Skeletal muscle satellite cell (primary cell): Measurements from ENCODE around the gene TCHP.

Experiments
- H3K27me3 ChIP-seq: 2 replicates; pipeline ENCODE4 v1.7.0; 2013; ENCODE audit warnings: low read length; ENCODE audit not compliant: control insufficient read depth, insufficient read depth
- H3K36me3 ChIP-seq: 2 replicates; pipeline ENCODE4 v1.7.0; 2013; ENCODE audit warnings: mild to moderate bottlenecking, control low read depth, low read length; ENCODE audit not compliant: insufficient read depth
- H3K4me1 ChIP-seq: 2 replicates; pipeline ENCODE4 v1.7.0; 2013; ENCODE audit warnings: low read length; ENCODE audit not compliant: control insufficient read depth, insufficient read depth
- H3K4me2 ChIP-seq: 2 replicates; pipeline ENCODE4 v1.7.0; 2013; ENCODE audit warnings: mild to moderate bottlenecking, low read length
- H3K4me3 ChIP-seq: 2 replicates; pipeline ENCODE4 v1.7.0; 2013; ENCODE audit warnings: low read length
- H3K9ac ChIP-seq: 2 replicates; pipeline ENCODE4 v1.7.0; 2013; ENCODE audit warnings: mild to moderate bottlenecking, low read depth, low read length, moderate library complexity
- H3K9me3 ChIP-seq: replicated peaks from 2 replicates; pipeline ENCODE4 v1.7.0; 2013; ENCODE audit warnings: mild to moderate bottlenecking, control low read depth, low read length

The TCHP gene

DNA sequence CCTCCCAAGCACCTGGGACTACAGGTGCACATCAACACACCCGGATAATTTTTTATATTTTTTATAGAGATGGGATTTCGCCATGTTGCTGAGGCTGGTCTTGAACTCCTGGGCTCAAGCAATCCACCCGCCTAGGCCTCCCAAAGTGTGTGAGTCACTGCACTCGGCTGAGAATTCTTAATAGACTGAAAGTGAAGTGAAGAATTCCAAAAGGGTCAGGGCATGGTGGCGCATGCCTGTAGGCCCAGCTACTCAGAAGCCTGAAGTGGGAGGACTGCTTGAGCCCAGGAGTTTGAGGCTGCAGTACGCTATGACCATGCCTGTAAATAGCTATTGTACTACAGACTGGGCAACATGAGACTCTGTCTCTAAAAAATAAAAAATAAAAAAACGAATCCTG lies 43.7 kb downstream of the TCHP start:
- Histone ChIP-seq H3K4me2 (no peak overlapping the region), H3K36me3 (peaks cover 32% of the 10 kb centered on the region), H3K27me3 (no peaks in the 10 kb centered on the region), H3K9me3 (no peaks in the 10 kb centered on the region), H3K9ac (no peak overlapping the region), H3K4me3 (no peak overlapping the region), H3K4me1 (peaks cover 43% of the 10 kb centered on the region)

DNA sequence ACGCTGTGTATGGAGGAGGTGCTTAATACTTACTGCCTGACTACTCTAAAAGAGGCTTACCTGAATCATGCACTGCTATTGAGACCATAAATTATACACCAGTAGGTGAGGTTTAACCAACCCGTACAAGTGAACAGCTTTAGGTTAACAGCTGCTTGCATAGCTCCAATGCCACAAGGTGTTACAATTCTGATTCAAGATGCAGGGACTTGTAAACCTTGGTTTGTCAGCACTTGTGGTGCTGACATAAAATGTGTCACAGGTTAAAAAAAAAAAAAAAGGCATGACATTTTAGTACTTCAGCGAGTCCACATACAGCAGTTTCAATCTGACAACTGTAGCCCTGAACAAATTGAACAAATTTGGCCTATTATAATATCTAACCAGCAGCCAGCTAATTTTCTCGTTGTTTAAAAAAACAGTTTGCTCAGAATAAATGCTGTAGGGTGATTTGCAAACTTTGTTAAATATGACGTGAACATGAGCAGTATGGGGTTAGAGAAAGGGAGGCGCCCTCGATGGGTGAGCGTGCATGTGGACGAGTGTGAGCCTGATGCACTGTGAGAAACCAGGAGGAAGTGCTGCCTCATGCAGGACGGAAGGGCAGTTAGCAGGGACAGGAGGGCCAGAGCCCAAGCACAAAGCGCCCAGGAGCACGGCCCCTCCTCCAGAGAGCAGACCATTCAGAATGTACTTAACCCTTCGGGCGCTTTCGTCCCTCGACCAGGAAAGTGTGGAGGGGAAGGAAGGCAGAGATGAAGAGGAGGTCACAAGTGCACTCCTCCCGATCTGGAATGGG lies 44.7 kb downstream of the TCHP start:
- Histone ChIP-seq H3K4me1 (peaks cover 52% of the 10 kb centered on the region), H3K36me3 (peaks cover 26% of the 10 kb centered on the region), H3K27me3 (no peaks in the 10 kb centered on the region), H3K4me3 (peak overlapping the region; percentile 31), H3K9me3 (no peaks in the 10 kb centered on the region), H3K4me2 (peak overlapping the region; percentile 63), H3K9ac (peak overlapping the region; percentile 71)

DNA sequence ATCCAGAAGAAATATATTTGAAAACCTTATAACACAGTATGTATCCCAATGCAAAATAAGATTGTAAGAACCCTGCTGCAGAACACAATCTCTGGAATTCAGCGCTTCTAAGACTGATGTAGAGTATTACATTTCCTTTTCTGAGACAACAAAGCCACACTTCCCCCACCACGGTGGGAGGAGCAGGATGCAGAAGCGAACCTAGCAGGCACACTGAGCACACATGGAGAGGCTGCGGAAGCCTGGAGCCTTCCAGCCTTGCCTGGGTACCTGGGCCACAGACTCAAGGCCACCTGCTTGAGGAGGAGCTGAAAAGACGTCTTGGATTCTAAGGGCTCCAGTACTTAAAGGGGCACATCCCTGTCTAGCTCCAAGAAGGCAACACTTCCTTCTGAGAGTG lies 46.4 kb downstream of the TCHP start:
- H3K36me3 ChIP-seq, result peaks cover 17% of the 10 kb centered on the region

DNA sequence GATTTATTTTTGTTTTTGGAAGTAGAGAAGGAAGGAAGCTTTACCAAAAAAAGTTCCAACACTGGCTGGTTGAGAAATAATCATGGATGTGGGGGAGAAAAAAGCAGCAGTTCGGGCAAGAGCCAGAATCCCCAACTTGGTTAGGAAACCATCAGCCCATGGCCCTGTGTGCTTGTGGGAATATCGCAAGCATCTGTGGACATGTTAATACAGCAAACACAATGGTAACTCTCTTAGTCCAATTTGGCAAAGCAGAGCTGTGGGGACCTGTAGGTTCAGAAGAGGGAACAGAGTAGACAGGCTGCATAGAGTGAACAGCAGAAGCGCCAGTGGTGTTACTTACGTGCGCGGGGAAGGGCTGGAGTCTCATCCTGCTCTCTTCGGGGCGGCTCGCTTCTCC lies 46.8 kb downstream of the TCHP start:
- Histone ChIP-seq H3K9ac (peak overlapping the region; percentile 68), H3K36me3 (peaks cover 17% of the 10 kb centered on the region), H3K9me3 (no peaks in the 10 kb centered on the region), H3K27me3 (no peaks in the 10 kb centered on the region), H3K4me2 (peak overlapping the region; percentile 46), H3K4me1 (peaks cover 72% of the 10 kb centered on the region), H3K4me3 (no peak overlapping the region)

More for the DNA sequence above, 46.4 kb downstream of the TCHP start:
- Histone ChIP-seq H3K27me3 (no peaks in the 10 kb centered on the region), H3K9ac (peak overlapping the region; percentile 68), H3K4me1 (peaks cover 67% of the 10 kb centered on the region), H3K4me3 (no peak overlapping the region), H3K4me2 (peak overlapping the region; percentile 46), H3K9me3 (no peaks in the 10 kb centered on the region)

DNA sequence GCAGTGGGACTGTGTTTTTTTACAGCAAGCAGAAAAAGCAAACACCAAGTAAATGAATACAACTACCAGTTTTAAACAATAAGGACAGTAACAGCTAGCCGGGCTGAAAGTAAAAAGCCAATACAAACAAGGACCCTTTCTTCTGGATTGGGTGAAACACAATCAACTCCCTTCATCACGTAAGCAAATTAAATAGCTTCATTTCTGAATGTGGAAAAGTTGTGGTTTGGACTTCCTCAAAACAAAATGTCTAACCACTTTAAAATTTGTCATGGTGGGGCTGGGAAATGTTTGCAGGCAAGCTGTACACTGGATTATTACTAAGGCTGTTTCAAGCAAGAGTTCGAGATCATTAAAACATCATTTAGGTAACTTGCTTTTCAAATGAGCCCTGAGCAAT lies 47.4 kb downstream of the TCHP start:
- Histone ChIP-seq H3K9ac (peak overlapping the region; percentile 68), H3K36me3 (peaks cover 23% of the 10 kb centered on the region), H3K4me1 (peaks cover 78% of the 10 kb centered on the region), H3K4me2 (peak overlapping the region; percentile 46), H3K27me3 (no peaks in the 10 kb centered on the region), H3K4me3 (peak overlapping the region; percentile 7), H3K9me3 (no peaks in the 10 kb centered on the region)

DNA sequence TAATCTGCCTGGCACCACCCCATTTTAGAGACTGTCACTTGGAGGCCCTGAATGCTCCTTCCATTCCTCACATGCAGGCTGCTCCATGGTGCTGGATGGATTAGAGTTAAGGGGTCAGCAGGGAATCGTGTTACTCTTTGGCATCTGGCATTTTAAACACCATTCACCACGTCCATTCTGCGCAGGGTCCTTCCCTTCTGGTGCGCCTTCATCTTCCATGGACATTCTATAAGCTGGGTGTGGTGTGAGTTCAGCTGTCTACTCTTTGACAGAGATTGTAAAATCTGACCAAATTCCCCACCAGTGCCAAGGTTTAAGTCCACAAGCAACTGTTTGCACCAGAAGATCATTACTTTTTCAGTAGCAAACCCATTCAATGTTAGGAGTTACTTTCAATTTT lies 48.3 kb downstream of the TCHP start:
- Histone ChIP-seq H3K36me3 (peaks cover 32% of the 10 kb centered on the region), H3K4me1 (peaks cover 86% of the 10 kb centered on the region)

DNA sequence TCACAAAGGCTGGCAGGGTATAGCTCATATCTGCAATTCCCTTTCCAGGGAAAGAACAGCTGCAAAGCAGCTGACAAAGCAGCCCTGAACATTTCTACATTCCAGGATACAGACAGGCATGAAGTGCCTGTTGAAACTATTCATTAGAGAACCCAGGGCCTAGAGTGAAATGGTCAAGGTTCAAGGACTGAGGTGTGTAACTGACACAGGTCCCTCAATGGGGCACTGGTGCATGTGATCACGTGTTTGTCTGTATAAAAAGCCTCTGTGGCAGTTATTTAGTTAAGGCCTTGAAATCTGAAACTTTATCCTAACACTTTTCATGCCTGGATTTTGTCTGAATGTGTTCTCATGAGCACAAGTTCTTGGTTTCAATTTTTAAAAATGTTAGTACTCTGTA lies 49.0 kb downstream of the TCHP start:
- H3K4me1 ChIP-seq, result peaks cover 86% of the 10 kb centered on the region
- H3K27me3 ChIP-seq, result no peaks in the 10 kb centered on the region
- H3K9me3 ChIP-seq, result no peaks in the 10 kb centered on the region
- H3K36me3 ChIP-seq, result peaks cover 32% of the 10 kb centered on the region
- H3K4me3 ChIP-seq, result no peak overlapping the region
- peak overlapping the region; percentile 46 for H3K4me2 ChIP-seq
- peak overlapping the region; percentile 68 for H3K9ac ChIP-seq

More for the DNA sequence above, 48.3 kb downstream of the TCHP start:
- Histone ChIP-seq H3K4me2 (peak overlapping the region; percentile 46), H3K9me3 (no peaks in the 10 kb centered on the region), H3K9ac (peak overlapping the region; percentile 68), H3K27me3 (no peaks in the 10 kb centered on the region), H3K4me3 (peak overlapping the region; percentile 7)

DNA sequence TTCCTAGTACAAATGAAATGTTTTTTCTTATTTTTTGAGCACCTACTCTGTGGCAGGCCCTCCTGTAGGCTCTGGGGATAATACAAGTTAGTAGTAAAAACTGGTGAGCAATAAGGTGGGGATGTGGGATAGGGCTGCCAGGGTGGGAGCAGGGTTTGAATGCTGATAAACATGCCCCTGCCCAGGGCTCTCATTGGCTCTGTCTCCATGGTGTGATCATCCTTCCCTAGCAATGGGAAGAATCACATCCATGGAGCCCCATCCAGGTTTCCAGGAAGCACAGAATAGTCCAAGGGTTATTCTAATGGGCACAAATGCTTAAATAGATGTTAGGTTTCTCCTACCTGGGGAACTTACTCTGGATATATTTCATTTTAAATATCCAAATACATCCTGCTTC lies 50.6 kb downstream of the TCHP start:
- Histone ChIP-seq H3K27me3 (no peaks in the 10 kb centered on the region), H3K4me1 (peaks cover 73% of the 10 kb centered on the region), H3K36me3 (peaks cover 29% of the 10 kb centered on the region), H3K4me2 (peak overlapping the region; percentile 55), H3K9me3 (no peaks in the 10 kb centered on the region), H3K9ac (peak overlapping the region; percentile 68), H3K4me3 (peak overlapping the region; percentile 25)

DNA sequence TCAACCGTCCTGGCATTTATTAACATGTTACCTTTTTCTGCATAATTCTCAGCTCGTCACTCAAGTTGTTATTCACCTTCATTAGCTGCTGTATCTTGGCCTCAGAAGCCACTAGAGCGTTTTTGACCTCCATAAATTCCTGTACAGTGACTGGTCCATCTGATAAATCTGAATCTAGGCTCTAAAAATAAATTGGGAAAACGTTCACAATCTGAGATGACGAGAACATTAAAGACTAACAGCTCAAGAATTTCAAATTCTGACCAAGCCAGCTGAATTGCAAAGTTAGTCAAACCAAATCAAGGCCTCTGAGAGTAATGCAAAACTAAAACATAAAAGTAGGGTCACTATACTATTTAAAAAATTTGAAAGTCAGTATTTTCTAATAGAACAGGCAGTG lies 51.1 kb downstream of the TCHP start:
- Histone ChIP-seq H3K27me3 (no peaks in the 10 kb centered on the region), H3K9ac (peak overlapping the region; percentile 83), H3K9me3 (no peaks in the 10 kb centered on the region), H3K4me2 (peak overlapping the region; percentile 74), H3K4me1 (peaks cover 70% of the 10 kb centered on the region), H3K4me3 (peak overlapping the region; percentile 48), H3K36me3 (peaks cover 30% of the 10 kb centered on the region)

DNA sequence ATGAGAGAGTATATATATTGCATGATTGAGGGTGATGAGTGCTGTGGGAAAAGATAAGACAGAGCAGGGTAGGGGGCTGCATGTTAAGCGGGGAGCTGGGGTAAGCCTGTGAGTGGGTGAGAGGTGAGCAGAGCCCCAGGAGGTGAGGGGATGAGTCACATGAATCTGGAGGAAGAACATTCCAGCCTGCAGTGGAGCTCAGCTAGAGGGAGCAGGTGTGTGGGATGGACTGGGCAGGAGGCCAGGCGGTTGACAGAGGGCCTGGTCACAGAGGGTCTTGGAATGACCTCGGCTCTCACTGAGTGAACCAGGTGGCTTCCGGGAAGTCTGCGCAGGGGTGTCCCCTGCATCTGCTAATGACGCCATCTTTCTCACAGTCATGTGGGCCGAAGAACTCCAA lies 51.7 kb downstream of the TCHP start:
- H3K4me3 ChIP-seq, result peak overlapping the region; percentile 48
- H3K27me3 ChIP-seq, result no peaks in the 10 kb centered on the region
- H3K4me2 ChIP-seq, result peak overlapping the region; percentile 74
- H3K9me3 ChIP-seq, result no peaks in the 10 kb centered on the region
- peaks cover 64% of the 10 kb centered on the region for H3K4me1 ChIP-seq
- peaks cover 34% of the 10 kb centered on the region for H3K36me3 ChIP-seq
- peak overlapping the region; percentile 83 for H3K9ac ChIP-seq

DNA sequence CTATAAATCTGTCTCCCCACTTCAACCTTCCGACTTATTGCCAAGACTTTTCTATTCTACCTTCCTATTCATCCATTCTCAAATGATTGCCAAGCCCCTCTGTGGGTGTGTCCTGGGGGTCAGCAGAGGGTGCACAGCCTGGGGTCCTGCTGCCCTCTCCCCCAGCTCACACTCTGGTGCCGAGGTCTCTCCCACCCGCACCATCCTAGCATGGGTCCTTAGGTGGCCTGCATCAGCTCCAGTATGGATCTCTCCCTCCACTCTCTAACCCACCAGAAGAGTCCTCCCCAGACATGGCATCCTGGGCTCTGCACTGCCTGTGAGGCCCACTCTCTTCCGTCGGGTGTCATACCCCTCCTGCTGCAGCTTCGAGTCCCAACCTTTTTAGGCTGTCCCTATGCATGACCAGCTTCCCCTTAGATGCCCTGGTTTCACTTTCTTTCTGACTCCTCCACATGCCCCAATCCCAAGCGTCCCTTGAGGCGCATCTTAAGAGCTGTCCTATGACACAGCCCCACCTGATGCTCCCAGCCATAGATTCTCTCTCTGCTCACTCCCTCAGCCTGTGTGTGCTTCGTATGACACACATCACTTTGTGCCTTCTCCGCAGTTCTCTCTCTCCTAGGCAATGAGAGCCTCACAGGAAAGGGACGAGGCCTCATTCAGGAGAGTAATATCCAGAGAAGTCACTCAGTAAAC lies 52.2 kb downstream of the TCHP start:
- Histone ChIP-seq H3K4me3 (peak overlapping the region; percentile 48), H3K36me3 (peaks cover 28% of the 10 kb centered on the region), H3K9ac (peak overlapping the region; percentile 83), H3K27me3 (no peaks in the 10 kb centered on the region), H3K9me3 (no peaks in the 10 kb centered on the region), H3K4me2 (peak overlapping the region; percentile 74), H3K4me1 (peaks cover 58% of the 10 kb centered on the region)
